Dedifferentiated amniotic fluid mesenchymal stem cell (primary cell): ENCODE measurements around the gene MBL2.

Experiments used
- DNase-seq: peaks from one replicate; pipeline ENCODE4 v3.0.0-alpha.2; 2016; ENCODE audit errors: extremely low spot score

MBL2 gene

GRCh38 chr10:52771534-52772445 lies 794 bp downstream of the MBL2 start:
- no peak for DNase-seq

- DNase-seq: no peak
These were observed 1.7 kb downstream of the MBL2 start for GRCh38 chr10:52770904-52771303.

DNA sequence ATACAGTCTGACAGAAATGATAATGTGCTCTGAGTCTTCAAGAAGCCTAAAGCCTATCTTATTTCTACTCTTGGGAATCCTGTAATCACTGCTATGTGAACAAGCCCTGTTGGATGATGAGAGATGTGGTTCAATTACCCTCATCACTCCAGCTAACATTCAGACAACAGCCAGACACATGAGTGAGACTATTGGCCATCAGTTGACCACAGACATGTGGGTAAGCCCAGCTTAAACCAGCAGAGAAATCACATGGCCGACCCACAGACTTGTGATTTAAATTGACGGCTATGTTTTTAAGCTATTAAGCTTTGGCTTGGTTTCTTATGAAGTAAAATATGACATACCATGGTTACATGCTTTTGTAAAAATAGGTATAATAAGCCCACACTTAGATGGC lies 2.6 kb downstream of the MBL2 start:
- DNase-seq: no peak

GRCh38 chr10:52768001-52768532 lies 4.5 kb downstream of the MBL2 start:
- DNase-seq: no peak

DNA sequence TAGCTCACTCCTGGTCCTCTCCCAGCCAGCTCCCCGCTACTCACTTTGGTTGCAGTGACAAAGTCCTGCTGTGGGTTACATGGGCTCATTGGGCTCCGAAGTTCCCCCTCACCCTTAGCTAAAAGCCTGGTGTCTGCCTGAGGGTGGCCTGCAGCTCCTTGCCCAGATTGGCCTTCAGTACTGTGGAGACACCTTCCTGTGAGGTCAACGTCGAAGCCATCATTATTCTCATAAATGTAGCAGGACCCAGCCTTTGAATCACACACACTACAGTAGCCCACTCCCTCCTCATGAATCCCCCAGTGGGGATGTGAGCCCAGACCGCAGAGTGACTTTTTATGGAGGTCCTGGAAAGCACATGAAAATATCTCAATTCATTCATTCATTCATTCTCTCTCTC lies 10.5 kb downstream of the MBL2 start:
- no peak for DNase-seq

DNA sequence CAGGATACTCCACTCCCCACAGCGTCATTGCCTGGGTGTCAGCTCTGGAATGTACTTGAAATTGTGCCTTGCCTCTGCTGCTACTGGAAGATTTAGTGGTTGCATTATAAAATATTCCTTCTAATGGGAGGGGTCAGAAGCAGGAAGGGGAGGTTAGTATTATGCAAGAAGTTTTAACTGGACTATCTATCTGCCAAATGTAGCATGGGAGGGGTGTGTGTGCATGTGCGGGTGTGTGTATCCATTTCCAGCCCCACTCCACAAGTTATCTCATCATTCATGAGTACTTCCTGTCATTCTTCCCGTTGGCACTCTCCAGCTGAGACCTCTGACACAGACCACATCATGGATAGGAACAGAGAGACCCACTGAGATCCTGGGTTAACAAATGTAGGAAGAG lies 13.4 kb downstream of the MBL2 start:
- no peak for DNase-seq

DNA sequence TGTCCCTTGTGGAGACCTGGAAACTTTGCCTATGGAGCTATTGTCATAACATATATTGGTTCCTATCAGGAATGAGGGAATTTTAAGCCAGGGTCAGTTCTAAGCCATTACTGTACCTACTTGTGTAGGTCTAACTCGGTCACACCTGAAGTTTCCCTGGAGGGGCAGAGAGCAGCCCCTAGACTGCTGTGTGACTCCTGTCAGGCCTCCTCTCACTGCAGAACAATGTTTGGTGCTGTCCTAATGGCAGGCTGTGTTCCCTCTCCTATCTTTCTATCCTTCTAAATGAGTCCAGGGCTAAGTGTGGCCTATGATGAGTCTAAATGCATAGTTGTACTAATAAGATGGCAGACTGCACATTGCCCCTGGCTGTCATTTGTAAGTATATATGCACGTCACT lies 14.2 kb downstream of the MBL2 start:
- no peak for DNase-seq

DNA sequence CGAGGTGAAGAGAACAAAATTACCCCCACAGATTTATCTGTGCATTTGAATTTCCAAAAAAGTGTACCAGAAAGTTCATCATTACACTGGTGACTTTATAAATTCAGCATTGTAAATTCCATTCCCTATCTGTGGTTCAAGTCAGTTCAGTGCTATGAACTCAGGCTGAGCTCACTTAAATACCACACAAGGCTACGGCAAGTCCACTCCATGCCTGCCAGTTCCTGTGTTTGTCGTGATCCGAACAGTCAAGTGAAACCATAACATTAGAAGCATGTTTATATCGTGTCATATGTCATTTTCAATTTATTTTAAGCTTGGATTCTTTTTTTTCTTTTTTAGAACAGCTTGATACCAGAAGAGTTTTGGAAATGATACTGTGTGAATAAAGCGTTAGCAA lies 14.8 kb downstream of the MBL2 start:
- DNase-seq: peak; percentile 51

DNA sequence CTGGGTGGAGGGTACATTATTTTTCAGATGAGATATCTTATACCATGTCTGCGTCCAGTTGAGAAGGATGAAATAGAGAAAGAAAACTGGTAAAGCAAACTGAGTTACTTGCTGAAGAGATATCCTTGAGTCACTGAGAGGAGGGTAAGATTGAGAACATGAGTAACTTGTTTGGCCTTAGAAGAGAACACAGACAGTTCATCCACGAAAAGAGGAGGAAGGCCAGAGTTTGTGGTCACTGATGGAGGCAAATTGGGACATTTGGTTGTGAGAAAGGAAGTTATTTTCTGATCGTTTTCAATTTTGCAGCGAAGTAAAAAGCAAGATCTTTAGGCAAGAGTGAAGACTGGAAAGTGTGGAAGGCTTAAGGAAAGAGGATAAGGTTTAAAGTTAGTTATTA lies 15.6 kb downstream of the MBL2 start:
- no peak for DNase-seq

- DNase-seq: no peak
These were observed 16.3 kb downstream of the MBL2 start for GRCh38 chr10:52756295-52756694.

- peak; percentile 22 for DNase-seq
These were observed 17.1 kb downstream of the MBL2 start for GRCh38 chr10:52755297-52756062.

DNA sequence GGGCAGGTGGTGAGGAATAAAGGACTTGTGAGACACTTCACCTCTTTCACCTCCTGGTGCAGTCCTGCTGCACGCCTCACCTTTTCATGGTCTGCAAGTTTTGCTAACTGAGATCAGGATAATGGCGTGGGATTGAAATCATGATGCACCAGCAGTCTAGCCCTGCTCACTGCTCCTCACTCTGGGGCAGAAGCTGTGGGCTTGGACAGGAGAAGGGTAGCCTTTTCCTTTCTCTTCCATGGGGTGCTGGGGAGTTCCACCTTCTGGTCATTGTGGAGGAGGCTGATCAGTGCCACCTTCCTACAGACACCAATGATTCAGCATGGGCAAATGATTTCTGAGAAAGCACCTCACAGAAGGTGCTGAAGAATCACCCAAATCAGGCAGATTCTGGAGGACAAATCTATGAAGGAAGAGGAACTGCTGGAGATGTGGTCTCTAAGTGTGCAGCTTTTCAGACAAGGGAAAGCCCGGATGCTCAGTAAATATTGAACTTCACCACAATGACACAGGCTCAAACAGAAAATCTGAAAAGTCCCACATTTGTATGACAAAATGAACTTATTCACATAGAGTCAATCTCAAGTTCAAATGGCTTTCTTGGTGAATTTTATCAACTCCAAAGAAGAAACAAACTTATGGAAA lies 19.7 kb downstream of the MBL2 start:
- no peak for DNase-seq

- DNase-seq: no peak
These were observed 20.3 kb downstream of the MBL2 start for GRCh38 chr10:52752261-52752660.

DNA sequence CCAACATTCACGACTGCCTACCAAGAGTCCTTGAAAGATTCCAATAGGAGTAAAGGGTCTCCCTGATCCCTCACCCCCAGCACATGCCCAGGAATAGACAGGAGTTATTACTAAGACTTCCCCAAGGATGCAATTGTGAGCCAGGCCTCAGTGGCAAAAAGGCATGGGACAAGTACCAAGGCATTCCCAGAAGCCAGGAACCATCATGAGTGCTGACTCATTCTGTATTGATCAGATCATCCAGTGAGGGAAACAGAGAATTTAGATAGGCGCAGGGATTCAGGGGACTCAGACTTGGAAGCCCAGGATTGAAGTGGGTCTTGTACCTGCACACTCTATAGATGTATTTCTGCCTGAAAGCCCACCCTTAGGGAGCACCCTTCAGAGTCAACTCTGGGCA lies 21.2 kb downstream of the MBL2 start:
- no peak for DNase-seq

DNA sequence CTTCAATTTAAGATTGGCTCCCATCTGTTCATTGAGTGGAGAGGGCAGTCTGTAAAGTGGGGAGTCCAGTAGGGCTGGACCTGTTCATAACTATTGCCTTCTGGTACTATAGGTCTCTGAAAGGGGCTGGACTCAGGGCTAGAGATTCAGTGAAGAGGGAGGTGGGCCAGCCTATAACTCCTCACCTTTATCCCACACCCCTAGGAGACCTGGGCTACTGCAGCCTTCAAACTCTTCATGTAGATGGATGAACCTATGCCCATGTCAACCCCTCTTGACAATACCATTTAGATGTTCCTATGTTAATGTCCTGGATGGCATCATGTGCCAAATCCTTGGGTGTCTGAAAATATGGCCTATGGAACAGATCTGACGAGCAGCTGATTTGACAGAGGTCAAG lies 22.0 kb downstream of the MBL2 start:
- no peak for DNase-seq

GRCh38 chr10:52747694-52748093 lies 24.9 kb downstream of the MBL2 start:
- DNase-seq: no peak

DNA sequence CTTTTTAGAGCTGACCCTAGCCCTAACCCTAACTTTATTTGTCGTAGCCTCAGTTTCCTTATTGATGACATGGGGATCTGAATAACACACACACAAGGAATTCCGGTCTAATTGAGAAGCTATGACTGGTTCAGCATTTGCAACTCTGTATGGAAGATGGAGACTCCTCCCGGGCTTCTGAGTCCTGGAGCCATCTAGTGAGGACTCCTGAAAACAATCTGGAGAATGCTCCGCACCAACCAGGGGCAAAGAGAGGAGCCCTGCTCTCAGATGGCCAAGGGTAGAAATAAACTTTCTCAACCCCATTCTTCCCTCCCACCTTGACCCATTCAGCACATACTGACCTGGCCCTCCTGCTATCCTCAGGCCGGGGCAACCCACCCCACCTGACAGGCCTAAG lies 26.4 kb downstream of the MBL2 start:
- DNase-seq: no peak

GRCh38 chr10:52744057-52744805 lies 28.4 kb downstream of the MBL2 start:
- DNase-seq: no peak

GRCh38 chr10:52742731-52743130 lies 29.9 kb downstream of the MBL2 start:
- DNase-seq: no peak

DNA sequence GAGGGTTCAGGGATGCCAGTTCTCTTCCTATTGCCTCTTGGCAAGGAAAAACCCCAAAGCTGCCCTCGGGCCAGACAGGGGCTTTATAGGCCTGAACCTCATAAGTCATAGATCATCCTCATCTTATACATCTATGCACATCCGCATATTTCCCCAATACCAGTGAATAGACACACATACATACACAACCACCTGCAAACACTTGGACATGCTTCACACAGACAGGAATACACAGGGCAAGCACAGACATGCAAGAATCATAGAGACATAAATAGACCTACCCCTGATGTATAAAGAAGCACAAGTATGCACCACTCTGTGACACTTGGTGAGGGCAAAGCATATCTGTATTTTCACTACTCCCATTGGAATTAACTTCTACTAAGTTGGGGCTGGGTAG lies 30.7 kb downstream of the MBL2 start:
- no peak for DNase-seq

DNA sequence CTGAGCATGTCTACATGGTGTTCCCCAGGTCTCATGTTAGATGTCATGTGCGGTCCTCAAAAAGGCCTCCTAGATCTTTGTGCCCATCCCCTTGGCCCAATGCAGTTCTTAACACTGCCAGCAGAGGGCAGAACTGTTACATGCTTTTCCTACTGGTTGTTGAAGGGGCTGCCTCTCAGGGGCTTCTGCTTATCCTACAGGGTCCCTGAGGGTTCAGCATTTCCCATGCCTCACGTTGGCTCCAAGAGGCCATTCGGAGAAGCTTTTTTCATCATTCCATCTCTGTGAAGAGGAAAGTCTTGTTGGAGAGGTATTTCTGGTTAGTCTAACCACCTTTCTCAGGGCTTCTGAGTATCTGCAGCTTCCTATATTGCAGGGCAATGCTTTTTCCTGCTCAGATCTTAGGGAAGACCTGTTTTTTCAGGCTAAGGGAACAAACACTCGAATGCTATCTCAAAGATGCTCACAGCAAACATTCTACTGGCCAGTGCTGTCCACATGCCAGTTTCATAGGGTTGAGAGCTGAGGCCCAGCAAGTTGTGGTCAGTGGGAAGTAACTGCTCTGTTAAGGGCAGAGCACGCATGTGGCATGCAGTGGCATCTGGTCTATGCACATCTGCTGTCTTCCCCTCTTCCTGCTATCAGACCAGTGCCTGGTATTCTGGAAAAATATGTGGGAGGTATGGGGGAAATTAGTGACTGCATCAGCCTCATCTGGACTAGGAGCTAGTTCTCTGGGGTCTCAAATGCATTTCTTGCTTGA lies 31.5 kb downstream of the MBL2 start:
- DNase-seq: no peak
